ENCODE data around the gene PRIM1. TPM values are rescaled to one million over a fixed set of nuclear protein-coding genes. Genes with fewer than 3 reads are reported as not detected.

The PRIM1 gene
- total RNA-seq, 1 donor from 2014 or later, result 166 TPM

DNA sequence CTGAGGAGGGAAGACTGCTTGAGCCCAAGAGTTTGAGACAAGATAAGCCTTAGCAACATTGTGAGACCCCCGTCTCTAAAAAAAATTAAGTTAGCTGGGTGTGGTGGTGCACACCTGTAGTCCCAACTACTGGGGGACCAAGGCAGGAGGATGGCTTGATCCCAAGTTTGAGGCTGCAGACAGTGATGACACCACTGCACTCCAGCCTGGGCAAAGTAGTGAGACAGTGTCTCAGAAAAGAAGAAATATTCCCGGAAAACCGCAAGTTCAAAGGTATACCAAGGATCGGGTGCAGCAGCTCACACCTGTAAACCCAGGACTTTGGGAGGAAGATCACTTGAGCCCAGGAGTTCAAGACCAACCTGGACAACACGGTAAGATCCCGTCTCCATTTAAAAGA lies 69.8 kb downstream of the PRIM1 start:
- no peak overlapping the region for H3K4me2 ChIP-seq
- no peak for DNase-seq (ENCODE audit: low spot score)
- peaks cover 31% of the 10 kb centered on the region for H3K36me3 Mint-ChIP-seq
- no peak overlapping the region for H3K27ac Mint-ChIP-seq
- no peak overlapping the region for H3K4me3 ChIP-seq
- no peak overlapping the region for H3K27ac ChIP-seq
- peaks cover 100% of the 10 kb centered on the region for H3K79me2 ChIP-seq (ENCODE audit: low read depth)
- no peak overlapping the region for H3K9ac ChIP-seq
- H3K9me3 ChIP-seq (ENCODE audit: low read depth), result no peaks in the 10 kb centered on the region
- H3K4me3 Mint-ChIP-seq, result no peak overlapping the region
- H3K9me3 Mint-ChIP-seq, result peaks cover 3% of the 10 kb centered on the region
- H4K20me1 ChIP-seq (ENCODE audit: low read depth), result peaks cover 93% of the 10 kb centered on the region
- H3F3A ChIP-seq (ENCODE audit: low read depth), result peaks cover 28% of the 10 kb centered on the region
- H2AFZ ChIP-seq (replicated peaks), result no peak overlapping the region
- peaks cover 8% of the 10 kb centered on the region for H3K4me1 ChIP-seq
- no peaks in the 10 kb centered on the region for H3K27me3 ChIP-seq
- peaks cover 25% of the 10 kb centered on the region for H3K4me1 Mint-ChIP-seq
- H3K36me3 ChIP-seq, result peaks cover 13% of the 10 kb centered on the region
- peaks cover 2% of the 10 kb centered on the region for H3K27me3 Mint-ChIP-seq (ENCODE audit: insufficient read depth, low read depth)
- no peak for TF ChIP-seq CTCF (IDR thresholded peaks at IDR 0.05)
- TF ChIP-seq EZH2phosphoT487 (IDR thresholded peaks at IDR 0.05), result no peak
- no peak for TF ChIP-seq EZH2 (IDR thresholded peaks at IDR 0.05)

Other genes starting within 250 kb of the PRIM1 start
- gene RBMS2, start 230.5 kb downstream of the PRIM1 start, total RNA-seq (ENCODE audit: low replicate concordance), result 12.9 and 13.1 TPM in 2 replicates
- 27.1 and 55.1 TPM in 2 replicates for gene BAZ2A, start 122.0 kb downstream of the PRIM1 start, total RNA-seq (ENCODE audit: low replicate concordance)
- gene ATP5F1B, start 106.3 kb downstream of the PRIM1 start, total RNA-seq (ENCODE audit: low replicate concordance), result 558 and 609 TPM in 2 replicates
- 197 and 298 TPM in 2 replicates for gene PTGES3, start 64.0 kb downstream of the PRIM1 start, total RNA-seq (ENCODE audit: low replicate concordance)
- gene NACA, start 27.0 kb downstream of the PRIM1 start, total RNA-seq (ENCODE audit: low replicate concordance), result 1,855 and 2,450 TPM in 2 replicates
- gene HSD17B6, start 11.0 kb upstream of the PRIM1 start, total RNA-seq (ENCODE audit: low replicate concordance), result 2.5 and 10.0 TPM in 2 replicates
- 0.28 and 0.32 TPM in 2 replicates for gene SDR9C7, start 182.1 kb upstream of the PRIM1 start, total RNA-seq (ENCODE audit: low replicate concordance)
- gene RDH16, start 205.3 kb upstream of the PRIM1 start, total RNA-seq (ENCODE audit: low replicate concordance), result 1.2 and 2.3 TPM in 2 replicates